ENCODE data around the gene GPR33.

Gene GPR33

GRCh38 chr14:31487886-31488285, at the start of gene GPR33:
TSS of gene GPR33 (minus strand) at chr14:31488039. CDS start at chr14:31483965, 4,074 bp downstream.
- no peak for TF ChIP-seq CTCF (conservative IDR thresholded peaks at IDR 0.05; ENCODE audit: low read depth, low read length)
- H3K4me3 ChIP-seq (ENCODE audit: low read length) = no peak within 1 kb of the TSS
- no peak for DNase-seq (ENCODE audit: low read depth)

- TF ChIP-seq CTCF (conservative IDR thresholded peaks at IDR 0.05; ENCODE audit: low read depth, low read length) = no peak
- no peak overlapping the region for H3K4me3 ChIP-seq (ENCODE audit: low read length)
- DNase-seq (ENCODE audit: low read depth) = no peak
Observed at GRCh38 chr14:31536201-31536960, 48.5 kb upstream of the GPR33 start.

GRCh38 chr14:31530136-31530535, 42.3 kb upstream of the GPR33 start:
- DNase-seq (ENCODE audit: low read depth) = no peak
- no peak overlapping the region for H3K4me3 ChIP-seq (ENCODE audit: low read length)
- TF ChIP-seq CTCF (conservative IDR thresholded peaks at IDR 0.05; ENCODE audit: low read depth, low read length) = no peak

- TF ChIP-seq CTCF (conservative IDR thresholded peaks at IDR 0.05; ENCODE audit: low read depth, low read length) = no peak
- DNase-seq (ENCODE audit: low read depth) = no peak
- no peak overlapping the region for H3K4me3 ChIP-seq (ENCODE audit: low read length)
Observed at GRCh38 chr14:31529053-31529452, 41.2 kb upstream of the GPR33 start.

- DNase-seq (ENCODE audit: low read depth) = no peak
- TF ChIP-seq CTCF (conservative IDR thresholded peaks at IDR 0.05; ENCODE audit: low read depth, low read length) = no peak
- no peak overlapping the region for H3K4me3 ChIP-seq (ENCODE audit: low read length)
Observed at GRCh38 chr14:31527546-31527945, 39.7 kb upstream of the GPR33 start.

- TF ChIP-seq CTCF (conservative IDR thresholded peaks at IDR 0.05; ENCODE audit: low read depth, low read length) = no peak
- no peak overlapping the region for H3K4me3 ChIP-seq (ENCODE audit: low read length)
- DNase-seq (ENCODE audit: low read depth) = no peak
Observed at GRCh38 chr14:31527087-31527486, 39.2 kb upstream of the GPR33 start.

GRCh38 chr14:31510855-31511254, 23.0 kb upstream of the GPR33 start:
- H3K4me3 ChIP-seq (ENCODE audit: low read length) = no peak overlapping the region
- no peak for DNase-seq (ENCODE audit: low read depth)
- no peak for TF ChIP-seq CTCF (conservative IDR thresholded peaks at IDR 0.05; ENCODE audit: low read depth, low read length)
